Stimulated activated CD4-positive, alpha-beta T cell treated with anti-CD3 and anti-CD28 coated beads, Interleukin-1b, Interleukin-23, amount 100 ng/mL, for 24 hours (primary cell): ENCODE measurements around the gene RALGPS1.

Experiments
- DNase-seq, 4 experiments: peaks; one replicate each; pipeline ENCODE4 v3.0.0-alpha.2; 2020; ENCODE audit warnings: low read depth in 4 of 4, low spot score in 1 of 4

RALGPS1 gene

GRCh38 chr9:127182901-127183746 is 268.5 kb downstream of the RALGPS1 start:
- DNase-seq: no peak

- DNase-seq: no peak
Measured at GRCh38 chr9:127183814-127184582, 269.4 kb downstream of the RALGPS1 start.

- no peak for DNase-seq
Measured at GRCh38 chr9:127184641-127185040, 270.1 kb downstream of the RALGPS1 start.

DNA sequence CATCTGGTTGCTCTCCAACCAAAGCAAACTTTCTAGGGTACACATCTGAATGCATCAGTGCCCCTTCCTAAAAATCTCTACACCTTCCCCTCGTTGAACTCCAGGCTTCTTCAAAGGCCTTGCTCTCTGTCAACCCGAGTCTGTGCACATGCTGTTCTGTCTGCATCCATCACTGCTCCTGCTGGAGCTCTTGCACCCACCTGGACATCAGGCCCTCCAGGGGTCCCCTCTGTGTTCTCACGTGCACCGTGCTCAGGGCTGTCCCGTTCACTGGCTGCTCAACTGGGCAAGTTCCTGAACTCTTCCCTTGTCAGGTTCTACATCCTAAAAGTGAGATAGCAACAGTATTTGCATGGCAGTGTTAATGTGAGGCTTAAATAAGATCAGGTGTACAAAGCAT is 270.6 kb downstream of the RALGPS1 start:
- no peak for DNase-seq

- DNase-seq: no peak
Measured at GRCh38 chr9:127185931-127186781, 271.6 kb downstream of the RALGPS1 start.

- no peak for DNase-seq
Measured at GRCh38 chr9:127186806-127187205, 272.2 kb downstream of the RALGPS1 start.

- DNase-seq: no peak
Measured at GRCh38 chr9:127187231-127187956, 272.8 kb downstream of the RALGPS1 start.

DNA sequence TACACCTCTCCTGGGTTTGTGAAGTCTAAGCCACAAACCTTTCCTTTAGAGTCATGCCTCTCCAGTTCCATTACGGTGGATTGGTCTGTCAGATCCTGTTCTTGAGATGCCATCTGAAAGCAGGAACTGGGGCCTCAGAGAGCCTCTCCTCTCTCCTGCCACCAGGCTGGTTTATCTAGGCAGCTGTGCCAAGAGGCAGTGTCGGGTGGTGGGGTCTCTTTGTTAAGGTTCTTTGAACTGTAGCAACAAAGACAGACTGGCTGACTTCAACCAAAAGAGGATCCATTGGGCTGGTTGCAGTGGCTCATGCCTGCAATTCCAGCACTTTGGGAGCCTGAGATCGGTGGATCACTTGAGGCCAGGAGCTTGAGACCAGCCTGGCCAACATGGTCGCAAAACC is 273.8 kb downstream of the RALGPS1 start:
- DNase-seq: no peak

DNA sequence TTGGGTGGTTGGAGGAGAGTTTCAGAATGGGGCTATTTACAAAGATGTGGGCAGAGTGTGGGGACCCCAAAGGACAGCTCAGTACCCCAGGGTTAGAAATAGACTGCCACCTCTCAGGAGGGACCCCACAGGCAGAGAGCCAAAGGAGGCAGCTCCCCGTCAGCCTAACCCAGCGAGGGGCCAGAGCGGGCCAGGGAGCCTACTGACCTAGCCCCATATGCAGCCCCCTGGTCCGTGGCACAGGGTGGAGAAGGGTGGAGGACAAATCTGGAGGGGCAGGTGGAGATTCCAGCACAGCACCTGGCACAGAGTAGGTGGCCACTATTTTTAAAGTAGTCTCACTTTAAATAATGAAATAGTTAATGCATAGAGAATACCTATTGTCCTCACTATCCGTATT is 275.0 kb downstream of the RALGPS1 start:
- no peak for DNase-seq

DNA sequence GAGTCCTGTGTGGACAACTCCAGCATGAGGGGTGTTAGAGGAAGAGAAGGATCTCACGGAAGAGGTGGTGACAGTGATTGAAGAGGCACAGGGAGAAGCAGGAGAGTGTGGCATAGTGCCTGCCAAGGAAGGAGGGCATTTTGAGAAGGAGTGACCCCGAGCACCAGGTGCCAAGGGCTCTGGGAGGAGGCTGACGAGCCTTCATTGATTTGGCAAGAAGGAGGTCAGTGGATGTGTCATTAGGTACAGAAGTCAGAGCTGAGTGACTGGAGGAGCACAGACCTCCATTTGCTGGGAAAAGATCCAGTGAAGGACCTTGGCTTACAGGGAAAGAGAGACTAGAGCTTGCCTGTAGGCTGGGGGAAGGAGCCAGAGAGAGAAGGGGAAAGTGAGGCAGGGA is 278.2 kb downstream of the RALGPS1 start:
- DNase-seq: no peak

GRCh38 chr9:127193483-127193882 is 278.9 kb downstream of the RALGPS1 start:
- no peak for DNase-seq

GRCh38 chr9:127194881-127195713 is 280.5 kb downstream of the RALGPS1 start:
- no peak for DNase-seq

GRCh38 chr9:127195976-127196825 is 281.6 kb downstream of the RALGPS1 start:
- DNase-seq: no peak

DNA sequence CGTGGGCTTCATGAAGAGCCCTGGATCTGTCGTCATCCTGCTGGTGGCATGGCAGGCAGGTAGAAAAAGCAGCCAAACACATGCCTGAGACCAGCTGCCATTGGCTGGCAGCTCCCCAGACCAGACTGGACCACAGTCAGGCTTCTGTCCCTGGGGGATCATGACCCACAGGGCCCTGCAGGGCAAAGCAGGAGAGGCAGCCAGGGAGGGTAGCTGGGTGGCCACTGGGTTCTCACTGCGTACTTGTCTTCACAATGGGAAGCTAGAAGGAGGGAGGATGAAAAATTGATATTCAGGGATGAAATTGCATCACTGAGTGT is 282.2 kb downstream of the RALGPS1 start:
- no peak for DNase-seq

DNA sequence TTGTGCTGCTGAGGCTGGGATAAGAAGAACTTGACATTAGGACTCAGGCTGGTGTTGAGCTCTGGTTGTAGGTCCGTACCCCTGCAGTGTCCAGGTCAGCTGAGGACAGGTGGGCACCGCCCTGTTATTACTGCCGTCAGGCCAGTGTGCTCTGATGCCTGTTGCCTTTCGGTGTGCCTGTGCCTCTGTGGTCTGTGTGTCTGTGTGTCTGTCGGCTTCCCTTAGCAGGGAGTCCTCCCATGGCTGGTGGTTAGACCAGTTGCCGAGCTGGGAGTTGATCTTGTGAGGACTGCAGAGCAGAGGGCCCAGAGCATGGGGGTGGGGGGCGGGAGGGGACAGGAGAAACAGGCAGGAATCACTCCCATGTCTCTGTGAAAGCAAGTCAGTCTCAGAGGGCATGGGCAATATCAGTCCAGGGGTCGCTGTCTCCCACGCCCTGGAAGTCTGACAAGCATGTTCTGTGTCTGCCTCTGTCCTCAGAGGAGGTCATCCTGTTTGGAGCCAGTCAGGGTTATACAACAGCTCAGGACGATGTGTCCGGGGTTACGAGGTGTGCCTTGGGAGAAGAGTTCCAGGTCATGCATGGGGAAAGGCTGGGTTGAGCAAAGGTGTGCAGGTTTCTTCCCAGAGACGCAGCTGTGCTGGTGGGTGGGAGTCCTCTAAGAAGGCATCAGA is 282.7 kb downstream of the RALGPS1 start:
- DNase-seq: no peak

DNA sequence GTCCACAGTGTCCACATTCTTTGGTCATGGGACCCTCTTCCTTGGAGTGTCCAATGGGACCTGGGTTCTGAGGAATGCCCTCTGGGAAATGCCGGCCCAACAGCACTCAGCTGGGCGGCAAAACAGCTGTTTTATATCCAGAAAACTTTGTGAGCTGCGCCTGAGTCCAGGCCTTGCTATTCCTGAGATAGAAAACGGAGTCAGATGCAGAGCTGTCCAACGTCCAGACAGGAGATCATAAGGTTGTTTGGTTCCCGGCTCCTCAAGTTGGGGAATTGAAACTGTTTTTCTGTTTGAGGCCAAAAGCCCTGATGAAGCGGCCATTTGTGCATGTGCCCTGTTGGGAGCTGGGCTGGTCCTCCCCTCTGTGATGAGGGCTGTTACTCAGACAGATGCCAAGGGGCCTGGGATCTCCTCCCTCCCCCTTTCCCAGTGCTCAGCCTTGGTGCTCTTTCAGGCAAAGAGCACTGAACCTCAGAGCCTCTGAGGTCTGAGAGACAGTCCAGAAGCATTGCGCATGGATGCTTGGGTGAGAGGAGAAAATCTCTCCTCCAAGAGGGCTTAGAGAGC is 283.4 kb downstream of the RALGPS1 start:
- no peak for DNase-seq

GRCh38 chr9:127198587-127198986 is 284.0 kb downstream of the RALGPS1 start:
- no peak for DNase-seq
